Ectodermal cell (in vitro differentiated cells): ENCODE measurements around the gene CCDC69. TPM values are rescaled to one million over a fixed set of nuclear protein-coding genes. Genes with fewer than 3 reads are reported as not detected.

ENCODE experiments used
- H3K27ac ChIP-seq: 2 replicates; pipeline ENCODE4 v1.7.0; 2013; ENCODE audit warnings: mild to moderate bottlenecking, low read depth, low read length; ENCODE audit not compliant: insufficient read depth, poor library complexity, severe bottlenecking
- H3K27me3 ChIP-seq: 2 replicates; pipeline ENCODE4 v1.7.0; 2013; ENCODE audit warnings: mild to moderate bottlenecking, low read length; ENCODE audit not compliant: insufficient read depth, control insufficient read depth, poor library complexity, severe bottlenecking
- H3K36me3 ChIP-seq: one replicate; pipeline ENCODE4 v1.7.0; 2013; ENCODE audit warnings: low read length; ENCODE audit not compliant: control insufficient read depth, insufficient read depth
- H3K4me1 ChIP-seq: one replicate; pipeline ENCODE4 v1.7.0; 2013; ENCODE audit warnings: low read length; ENCODE audit not compliant: control insufficient read depth, insufficient read depth
- H3K4me3 ChIP-seq: 2 replicates; pipeline ENCODE4 v1.7.0; 2013; ENCODE audit warnings: low read depth, low read length, control low read depth; ENCODE audit not compliant: insufficient read depth
- H3K9me3 ChIP-seq: 2 replicates; pipeline ENCODE4 v1.7.0; 2013; ENCODE audit warnings: mild to moderate bottlenecking, low read length, moderate library complexity; ENCODE audit not compliant: control insufficient read depth
- WGBS, 2 experiments: methylation state at CpG; one replicate each; pipeline ENCODE4 v1.1.7; 2013; ENCODE audit warnings: missing lambda C conversion rate in 2 of 2; 5-methylcytosine and 5-hydroxymethylcytosine counted together
- polyA plus RNA-seq, 4 experiments: library from polyadenylated mRNA; stranded (reverse); fragments of 50-300 nt; gene quantifications; one replicate each; pipeline ENCODE4 v1.2.3, GENCODE V29; 2013

The CCDC69 gene, protein sequence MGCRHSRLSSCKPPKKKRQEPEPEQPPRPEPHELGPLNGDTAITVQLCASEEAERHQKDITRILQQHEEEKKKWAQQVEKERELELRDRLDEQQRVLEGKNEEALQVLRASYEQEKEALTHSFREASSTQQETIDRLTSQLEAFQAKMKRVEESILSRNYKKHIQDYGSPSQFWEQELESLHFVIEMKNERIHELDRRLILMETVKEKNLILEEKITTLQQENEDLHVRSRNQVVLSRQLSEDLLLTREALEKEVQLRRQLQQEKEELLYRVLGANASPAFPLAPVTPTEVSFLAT
- 0.44 TPM for polyA plus RNA-seq (2013, experiment 1 of 4)
- polyA plus RNA-seq (2013, experiment 2 of 4): 0.27 TPM
- polyA plus RNA-seq (2013, experiment 3 of 4): 0.48 TPM
- 0.41 TPM for polyA plus RNA-seq (2013, experiment 4 of 4)

DNA sequence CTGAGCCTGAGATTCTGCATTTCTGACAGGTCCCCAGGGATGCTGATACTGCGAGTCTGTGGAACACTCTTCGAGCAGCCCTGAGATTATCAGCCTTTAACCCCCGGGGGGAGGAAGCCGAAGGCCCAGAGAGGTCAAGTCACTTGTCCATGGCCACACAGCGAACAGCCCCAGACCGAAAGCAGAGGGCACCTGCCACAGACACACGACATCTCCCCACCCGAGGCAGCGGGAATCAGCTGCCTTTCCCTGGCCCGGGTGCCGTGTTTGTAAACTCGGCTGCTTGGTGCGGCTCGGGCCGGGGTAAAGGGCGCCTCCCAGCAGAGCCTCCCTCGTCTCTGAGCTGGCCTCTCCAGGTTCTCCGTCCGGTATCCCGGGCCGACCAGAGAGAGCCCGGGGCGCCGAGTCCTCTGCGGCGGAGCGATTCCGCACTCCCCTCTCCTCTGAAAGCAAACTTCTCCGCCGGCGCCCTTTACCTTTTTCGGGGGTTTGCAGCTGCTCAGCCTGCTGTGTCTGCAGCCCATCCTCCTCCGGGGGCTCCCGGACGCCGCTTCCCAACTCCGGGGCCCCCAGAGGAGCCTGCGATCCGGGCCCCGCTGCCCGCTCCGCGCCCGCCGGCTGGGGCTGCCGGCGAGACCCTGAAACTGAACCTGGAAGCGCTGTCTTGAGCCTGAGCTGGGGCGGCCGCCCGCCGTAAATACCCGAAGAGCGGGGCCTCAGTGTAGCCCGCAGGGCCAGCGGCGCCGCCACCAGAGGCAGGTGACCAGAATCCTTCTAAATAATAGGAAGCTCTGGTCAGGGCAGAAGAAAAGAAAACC, at the start of gene CCDC69:
Gene CCDC69 (minus strand): TSS at position 646 of the 818 bp plus-strand sequence. CDS start 122 bp downstream, at position 524.
- Histone ChIP-seq H3K27ac (no peak within 1 kb of the TSS), H3K36me3 (no peaks in the 10 kb centered on the region), H3K4me1 (no peaks in the 10 kb centered on the region), H3K27me3 (peaks cover 23% of the 10 kb centered on the region), H3K9me3 (no peaks in the 10 kb centered on the region), H3K4me3 (peak within 1 kb of the TSS; percentile 49)
- 2% methylated on average over 58 of the region's 58 CpGs for WGBS, 2 experiments

DNA sequence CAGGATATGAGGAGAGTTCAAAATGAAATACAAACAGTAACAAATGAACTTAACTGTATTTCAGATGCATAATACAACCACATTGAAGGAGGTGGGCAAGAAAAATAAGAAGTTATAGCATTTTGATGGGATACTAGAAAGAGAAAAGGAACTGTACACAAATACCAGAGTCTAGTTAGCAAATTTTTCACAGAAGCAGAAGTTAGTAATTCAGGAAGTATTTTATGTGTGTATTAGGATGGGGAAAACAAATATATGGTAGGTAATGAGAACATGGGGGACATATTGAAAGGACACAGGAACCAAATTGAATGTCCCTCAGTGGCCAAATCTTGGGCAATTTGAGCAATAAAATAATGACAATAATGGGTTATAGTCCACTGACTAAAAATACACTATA, 47.4 kb upstream of the CCDC69 start:
- Histone ChIP-seq H3K4me1 (no peaks in the 10 kb centered on the region), H3K4me3 (no peak overlapping the region), H3K36me3 (peaks cover 7% of the 10 kb centered on the region), H3K9me3 (no peaks in the 10 kb centered on the region), H3K27ac (no peak overlapping the region), H3K27me3 (no peaks in the 10 kb centered on the region)

GRCh38 chr5:151270599-151270998, 46.7 kb upstream of the CCDC69 start:
- Histone ChIP-seq H3K4me1 (no peaks in the 10 kb centered on the region), H3K9me3 (no peaks in the 10 kb centered on the region), H3K27ac (no peak overlapping the region), H3K36me3 (peaks cover 7% of the 10 kb centered on the region), H3K27me3 (no peaks in the 10 kb centered on the region), H3K4me3 (no peak overlapping the region)
- WGBS, 2 experiments: 92 to 100% methylated on average over 1 of the region's 1 CpG

- WGBS, 2 experiments: 91 to 93% methylated on average over 9 to 11 of the region's 11 CpGs
- no peak overlapping the region for H3K27ac ChIP-seq
- no peaks in the 10 kb centered on the region for H3K27me3 ChIP-seq
- no peaks in the 10 kb centered on the region for H3K9me3 ChIP-seq
- H3K4me3 ChIP-seq: no peak overlapping the region
- no peaks in the 10 kb centered on the region for H3K4me1 ChIP-seq
- peaks cover 7% of the 10 kb centered on the region for H3K36me3 ChIP-seq
Observed at GRCh38 chr5:151267491-151268260, 43.8 kb upstream of the CCDC69 start.

GRCh38 chr5:151264113-151264512, 40.2 kb upstream of the CCDC69 start:
- no peaks in the 10 kb centered on the region for H3K9me3 ChIP-seq
- WGBS, 2 experiments: 90% methylated on average over 1 of the region's 1 CpG
- H3K4me1 ChIP-seq: no peaks in the 10 kb centered on the region
- H3K27me3 ChIP-seq: no peaks in the 10 kb centered on the region
- no peak overlapping the region for H3K27ac ChIP-seq
- peaks cover 7% of the 10 kb centered on the region for H3K36me3 ChIP-seq
- no peak overlapping the region for H3K4me3 ChIP-seq

DNA sequence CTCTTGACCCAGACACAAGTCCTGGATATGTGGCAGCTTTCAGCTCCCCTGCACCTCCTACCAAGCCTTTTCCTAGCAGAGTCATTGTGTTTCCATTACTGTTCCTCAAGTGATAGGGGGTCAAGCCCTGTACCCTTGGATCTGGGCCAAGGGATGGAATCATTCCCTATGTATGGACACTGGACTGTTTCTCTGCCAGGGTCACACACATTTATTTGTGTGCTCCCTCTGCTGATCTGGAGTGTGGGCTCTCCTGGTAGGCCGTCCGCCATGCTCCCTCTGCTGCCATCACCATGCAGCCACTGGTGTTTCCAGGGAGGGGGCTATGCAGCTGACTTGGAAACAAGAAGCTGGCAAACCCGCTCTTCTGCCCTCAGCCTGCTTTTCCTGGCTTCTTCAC, 38.6 kb upstream of the CCDC69 start:
- Histone ChIP-seq H3K27ac (no peak overlapping the region), H3K4me1 (no peaks in the 10 kb centered on the region), H3K27me3 (no peaks in the 10 kb centered on the region), H3K9me3 (no peaks in the 10 kb centered on the region), H3K4me3 (no peak overlapping the region), H3K36me3 (peaks cover 7% of the 10 kb centered on the region)
- 92 to 96% methylated on average over 3 of the region's 3 CpGs for WGBS, 2 experiments

DNA sequence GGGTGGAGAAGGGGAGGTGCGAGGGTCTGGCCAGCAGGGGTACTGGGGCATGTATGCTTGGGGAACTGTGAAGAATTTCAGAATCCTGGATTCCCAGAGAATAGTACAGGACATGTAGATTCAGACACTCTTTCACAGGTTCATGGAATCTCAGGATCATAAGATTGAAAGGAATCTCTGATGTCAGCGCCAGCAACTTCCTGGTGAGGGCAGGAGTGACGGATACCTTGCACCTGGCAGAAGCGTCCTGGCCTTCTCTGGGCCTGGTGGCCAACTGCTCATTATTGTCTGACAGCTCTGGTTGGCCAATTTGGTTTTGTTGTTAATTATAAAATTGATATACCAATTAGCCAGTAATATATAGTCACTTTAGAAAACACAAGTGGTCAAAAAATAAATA, 36.0 kb upstream of the CCDC69 start:
- Histone ChIP-seq H3K9me3 (no peaks in the 10 kb centered on the region), H3K4me1 (no peaks in the 10 kb centered on the region), H3K4me3 (no peak overlapping the region), H3K27me3 (no peaks in the 10 kb centered on the region), H3K36me3 (no peaks in the 10 kb centered on the region), H3K27ac (no peak overlapping the region)
- 93 to 98% methylated on average over 4 of the region's 4 CpGs for WGBS, 2 experiments

DNA sequence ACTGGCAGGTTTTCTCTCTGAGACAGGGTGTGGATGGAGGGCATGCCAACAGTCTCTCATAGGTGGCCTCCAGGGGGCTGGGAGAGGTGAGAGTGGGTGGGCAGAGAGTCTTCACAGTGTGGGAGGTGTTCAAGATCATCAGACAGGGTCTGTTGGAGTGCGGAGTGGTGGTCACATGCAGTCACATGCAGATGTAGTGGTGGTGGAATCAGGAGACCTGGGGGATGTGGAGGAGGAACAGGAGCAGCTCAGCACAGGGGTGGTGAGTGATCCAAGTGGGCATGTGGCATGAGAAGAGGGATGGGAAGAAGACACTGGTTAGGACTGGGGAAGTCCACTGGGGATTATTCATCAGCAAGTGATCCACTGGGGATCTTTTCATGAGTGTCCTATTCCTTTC, 34.9 kb upstream of the CCDC69 start:
- no peaks in the 10 kb centered on the region for H3K9me3 ChIP-seq
- no peak overlapping the region for H3K27ac ChIP-seq
- H3K4me3 ChIP-seq: no peak overlapping the region
- no peaks in the 10 kb centered on the region for H3K27me3 ChIP-seq
- 0% methylated on average over 1 of the region's 1 CpG for WGBS, 2 experiments
- H3K4me1 ChIP-seq: no peaks in the 10 kb centered on the region
- H3K36me3 ChIP-seq: no peaks in the 10 kb centered on the region

DNA sequence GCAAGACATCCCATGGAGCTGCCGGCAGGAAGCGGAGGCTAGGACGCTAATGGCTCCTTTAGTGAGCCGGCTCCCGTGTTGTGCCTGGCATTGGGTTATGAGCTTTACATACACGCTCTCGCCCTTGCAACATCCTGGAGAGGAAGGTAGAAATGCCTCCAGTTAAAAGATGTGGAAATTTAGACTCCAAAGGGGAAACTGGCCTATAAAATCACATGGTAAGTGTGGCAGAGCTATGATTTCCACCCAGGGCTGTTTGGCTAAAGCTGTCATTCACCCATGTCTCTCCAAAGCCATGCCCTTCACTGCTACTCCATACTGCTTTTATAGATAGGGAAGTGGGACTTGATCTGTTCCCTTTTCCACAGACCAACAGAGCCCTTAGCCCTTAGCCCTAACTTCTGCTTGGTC, 34.3 kb upstream of the CCDC69 start:
- Histone ChIP-seq H3K4me3 (no peak overlapping the region), H3K4me1 (peaks cover 3% of the 10 kb centered on the region), H3K9me3 (no peaks in the 10 kb centered on the region), H3K27ac (no peak overlapping the region), H3K27me3 (no peaks in the 10 kb centered on the region), H3K36me3 (no peaks in the 10 kb centered on the region)
- 84 to 88% methylated on average over 7 of the region's 7 CpGs for WGBS, 2 experiments

- 87 to 90% methylated on average over 5 of the region's 5 CpGs for WGBS, 2 experiments
- no peak overlapping the region for H3K27ac ChIP-seq
Observed at GRCh38 chr5:151257731-151258181, 33.9 kb upstream of the CCDC69 start.

More at GRCh38 chr5:151257731-151258181, 33.9 kb upstream of the CCDC69 start:
- Histone ChIP-seq H3K4me1 (peaks cover 3% of the 10 kb centered on the region), H3K36me3 (no peaks in the 10 kb centered on the region), H3K9me3 (no peaks in the 10 kb centered on the region), H3K4me3 (no peak overlapping the region), H3K27me3 (no peaks in the 10 kb centered on the region)
